Stimulated activated CD8-positive, alpha-beta memory T cell treated with anti-CD3 and anti-CD28 coated beads, Interleukin-4, amount 100 ng/mL, for 4 hours (primary cell): ENCODE results near the gene ARMC6.
"Not testable (repeated sequence)": the region's sequence is repeated elsewhere in the genome, so short reads cannot be mapped to it uniquely, and the experiment has no call there.

Experiments used
- DNase-seq, 2 donors: peaks; one replicate each; pipeline ENCODE4 v3.0.0-alpha.2; 2020; ENCODE audit warnings: low read depth in 2 of 2, low spot score in 1 of 2

ARMC6 gene

DNA sequence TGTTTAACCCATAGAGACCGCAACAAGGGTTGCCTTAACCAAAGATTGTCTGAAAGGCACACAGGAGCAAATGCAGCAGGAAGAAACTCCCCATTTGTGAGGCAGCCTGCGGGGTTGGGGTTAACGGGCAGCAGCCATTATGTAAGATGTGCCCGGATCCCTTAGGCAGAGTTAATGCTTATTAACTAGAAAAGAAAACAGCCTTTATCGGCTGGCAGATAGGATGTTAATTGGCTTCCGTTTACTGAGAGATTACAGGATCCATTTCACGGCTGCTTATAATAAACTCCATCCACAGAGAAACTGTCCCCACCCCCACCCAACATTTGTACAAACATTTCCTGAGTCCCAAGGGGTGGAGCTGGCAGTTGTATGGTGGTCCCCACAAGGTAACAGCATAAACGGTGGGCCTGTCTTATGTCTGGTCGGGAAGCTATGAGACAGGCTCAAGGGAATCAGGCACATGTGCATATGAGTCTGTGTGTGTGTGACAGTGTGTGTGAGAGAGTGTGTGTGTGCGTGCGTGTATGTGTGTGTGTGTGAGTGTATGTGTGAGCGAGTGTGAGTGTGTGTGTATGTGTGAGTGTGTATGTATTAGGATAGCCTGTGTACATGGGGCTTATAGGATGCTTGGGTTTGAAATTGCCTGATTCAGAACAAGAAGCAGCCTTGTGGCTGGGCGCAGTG lies 40.9 kb downstream of the ARMC6 start:
- DNase-seq = no peak

DNA sequence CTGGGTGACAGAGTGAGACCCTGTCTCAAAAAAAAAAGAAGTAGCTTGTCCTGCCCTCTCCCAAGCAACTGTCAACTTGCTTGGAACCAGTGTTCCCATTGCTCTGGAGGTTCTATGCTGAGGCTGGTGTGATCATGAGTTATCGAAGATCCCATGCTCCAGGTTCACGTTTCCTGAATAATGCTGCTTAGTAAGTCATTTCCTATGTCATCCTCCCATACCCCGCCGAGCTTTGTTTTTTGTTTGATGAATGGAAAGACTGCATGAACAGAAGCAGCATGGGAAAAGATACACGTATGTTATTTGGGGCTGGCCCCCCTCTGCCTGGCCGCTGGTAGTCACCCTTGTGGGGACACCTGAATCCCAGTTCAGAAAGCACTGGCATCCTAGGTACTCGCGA lies 41.7 kb downstream of the ARMC6 start:
- DNase-seq = no peak

DNA sequence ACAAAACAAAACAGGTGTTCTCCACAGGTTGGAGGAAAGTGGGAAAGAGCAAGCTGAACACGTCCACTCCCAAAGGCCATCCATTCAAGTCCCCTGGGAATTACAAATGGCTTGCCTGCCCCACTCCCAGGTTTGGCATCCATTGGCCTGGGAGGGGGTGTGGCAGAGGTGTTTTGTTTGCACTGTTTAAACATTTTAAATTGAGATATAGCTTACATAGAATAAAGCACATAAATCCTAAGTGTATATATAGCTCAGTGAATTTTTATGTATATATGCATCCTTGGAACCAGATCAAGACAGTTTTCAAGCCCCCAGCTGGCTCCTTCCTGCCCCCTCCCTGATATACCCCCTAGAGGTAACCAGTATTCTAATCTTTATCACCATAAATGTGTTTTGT lies 43.1 kb downstream of the ARMC6 start:
- DNase-seq = no peak

DNA sequence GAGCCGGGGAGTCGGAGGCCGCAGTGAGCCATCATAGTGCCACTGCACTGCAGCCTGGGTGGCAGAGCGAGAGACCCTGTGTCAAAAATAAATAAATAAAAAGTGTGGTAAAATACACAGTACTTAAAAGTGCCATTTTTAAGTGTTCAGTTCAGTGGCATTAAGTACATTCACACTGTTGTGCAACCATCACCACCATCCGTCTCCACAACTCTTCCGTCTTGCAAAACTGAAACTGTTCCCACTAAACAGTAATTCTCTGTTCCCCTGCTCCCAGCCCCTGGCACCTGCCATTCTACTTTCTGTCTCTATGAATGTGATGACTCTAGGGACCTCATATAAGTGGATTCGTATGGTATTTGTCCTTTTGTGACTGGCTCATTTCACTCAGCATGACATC lies 43.7 kb downstream of the ARMC6 start:
- DNase-seq = no peak

DNA sequence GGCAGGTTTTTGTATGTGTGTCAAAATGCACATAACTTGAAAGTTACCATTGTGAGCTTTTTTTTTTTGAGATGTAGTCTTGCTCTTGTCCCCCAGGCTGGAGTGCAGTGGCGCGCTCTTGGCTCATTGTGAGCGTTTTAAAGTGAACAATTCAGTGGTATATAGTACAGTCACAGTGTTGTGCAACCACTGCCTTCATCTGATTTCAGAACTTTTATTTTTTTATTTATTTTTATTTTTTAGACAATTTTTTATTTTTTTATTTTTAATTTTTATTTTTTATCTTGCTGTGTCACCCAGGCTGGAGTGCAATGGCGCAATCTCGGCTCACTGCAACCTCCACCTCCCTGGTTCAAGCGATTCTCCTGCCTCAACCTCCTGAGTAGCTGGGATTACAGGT lies 45.4 kb downstream of the ARMC6 start:
- DNase-seq = no peak

GRCh38 chr19:19079571-19079970 lies 46.2 kb downstream of the ARMC6 start:
- DNase-seq = no peak

GRCh38 chr19:19081642-19082151 lies 48.3 kb downstream of the ARMC6 start:
- no peak for DNase-seq

DNA sequence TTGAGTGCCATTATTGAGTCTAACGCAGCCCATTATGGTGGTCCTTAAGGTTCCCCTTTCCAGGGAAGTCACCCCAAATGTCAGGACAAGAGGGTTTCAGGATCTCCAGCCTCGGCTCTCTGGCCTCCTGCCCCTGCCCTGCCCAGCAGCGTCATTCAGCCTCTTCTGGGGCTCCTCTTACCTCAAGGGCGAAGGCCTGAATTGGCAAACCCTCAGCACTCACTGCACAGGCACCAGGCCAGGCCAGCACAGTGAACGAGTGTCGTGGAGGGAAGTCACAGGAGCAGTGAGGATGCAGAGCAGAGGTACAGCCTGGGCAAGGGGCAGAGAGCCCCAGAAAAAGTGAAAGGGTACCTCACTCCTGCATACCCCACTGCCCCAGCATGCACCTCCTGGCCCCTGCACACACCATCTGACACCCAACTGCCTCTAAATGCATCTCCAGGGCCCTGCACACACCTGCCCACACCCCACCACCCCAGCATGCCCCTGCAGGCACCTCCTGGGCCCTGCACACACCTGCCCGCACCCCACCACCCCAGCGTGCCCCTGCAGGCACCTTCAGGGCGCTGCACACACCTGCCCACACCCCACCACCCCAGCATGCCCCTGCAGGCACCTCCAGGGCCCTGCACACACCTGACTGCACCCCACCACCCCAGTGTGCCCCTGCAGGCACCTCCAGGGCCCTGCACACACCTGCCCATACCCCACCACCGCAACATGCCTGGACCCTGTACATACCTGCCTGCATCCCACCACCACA lies 50.2 kb downstream of the ARMC6 start:
- DNase-seq = no peak

- DNase-seq = no peak
These were observed 54.3 kb downstream of the ARMC6 start for GRCh38 chr19:19087676-19088075.

GRCh38 chr19:19094513-19094912 lies 61.1 kb downstream of the ARMC6 start:
- no peak for DNase-seq

- no peak for DNase-seq
These were observed 62.3 kb downstream of the ARMC6 start for GRCh38 chr19:19095691-19096090.

- no peak for DNase-seq
These were observed 63.5 kb downstream of the ARMC6 start for GRCh38 chr19:19096641-19097627.

GRCh38 chr19:19098084-19098702 lies 64.8 kb downstream of the ARMC6 start:
- DNase-seq = no peak

- DNase-seq = no peak
These were observed 65.6 kb downstream of the ARMC6 start for GRCh38 chr19:19098703-19099632.

- no peak for DNase-seq
These were observed 68.1 kb downstream of the ARMC6 start for GRCh38 chr19:19101540-19101939.

GRCh38 chr19:19102566-19102965 lies 69.2 kb downstream of the ARMC6 start:
- DNase-seq = not testable (repeated sequence)

GRCh38 chr19:19103167-19103566 lies 69.8 kb downstream of the ARMC6 start:
- DNase-seq = no peak

GRCh38 chr19:19105365-19106055 lies 72.1 kb downstream of the ARMC6 start:
- no peak for DNase-seq

DNA sequence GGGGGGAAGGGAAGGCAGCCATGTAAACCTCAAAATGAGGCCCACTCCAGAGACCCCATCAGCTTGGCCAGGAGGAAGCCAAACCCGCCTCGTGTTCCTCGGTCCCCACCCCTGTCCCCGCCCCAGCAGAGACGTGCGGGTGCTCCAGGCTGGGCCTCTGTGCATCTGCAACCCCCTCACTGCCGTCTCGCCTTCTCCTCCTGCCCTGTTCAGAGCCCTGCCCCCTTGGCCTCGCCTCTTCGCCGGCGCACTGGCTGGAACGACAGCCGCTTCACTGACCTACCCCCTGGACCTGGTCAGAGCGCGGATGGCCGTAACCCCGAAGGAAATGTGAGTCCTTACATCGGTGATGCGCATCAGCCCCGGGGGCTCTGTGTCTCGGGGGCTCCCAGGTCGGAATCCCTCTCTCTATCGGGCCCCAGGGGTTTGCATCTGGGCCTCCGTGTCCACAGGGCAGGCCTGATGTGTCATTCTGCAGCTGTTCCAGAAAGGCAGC lies 72.7 kb downstream of the ARMC6 start:
- DNase-seq = no peak
